Vagina (tissue), 2 donors: ENCODE data around the gene RNF167. TPM values are rescaled to one million over a fixed set of nuclear protein-coding genes. Genes with fewer than 3 reads are reported as not detected.

Source experiments
- DNase-seq, 2 donors: peaks; one replicate each; pipeline ENCODE4 v3.0.0-alpha.2; 2017; ENCODE audit errors: extremely low spot score in 2 of 2
- H3K27ac ChIP-seq: fragments of 200-600 bp; sonication (generic); one replicate; pipeline ENCODE4 v1.5.1; 2019
- H3K27me3 ChIP-seq: fragments of 200-600 bp; sonication (generic); one replicate; pipeline ENCODE4 v1.5.1; 2019
- H3K36me3 ChIP-seq, 2 donors: fragments of 200-600 bp; sonication (generic); one replicate each; pipeline ENCODE4 v1.5.1; 2017 to 2019
- H3K4me1 ChIP-seq: fragments of 200-600 bp; sonication (generic); one replicate; pipeline ENCODE4 v1.5.1; 2019
- H3K4me3 ChIP-seq, 2 donors: fragments of 200-600 bp; sonication (generic); 1 replicate in 1 of 2; 2 replicates in 1 of 2; pipeline ENCODE4 v1.5.1; 2016 to 2019
- H3K9me3 ChIP-seq: fragments of 200-600 bp; sonication (generic); one replicate; pipeline ENCODE4 v1.5.1; 2019
- POLR2A ChIP-seq, 2 donors: fragments of 450-650 bp; IDR thresholded peaks; one replicate each; pipeline ENCODE4 v1.6.1; 2017; ENCODE audit warnings: antibody characterized with exemption in 2 of 2, mild to moderate bottlenecking in 2 of 2, moderate library complexity in 2 of 2
- POLR2AphosphoS5 ChIP-seq, 2 donors: sonication (generic); formaldehyde crosslinking; IDR thresholded peaks; one replicate each; pipeline ENCODE4 v1.9.0; 2017; ENCODE audit warnings: antibody characterized with exemption in 2 of 2, mild to moderate bottlenecking in 2 of 2, low read depth in 1 of 2; ENCODE audit not compliant: insufficient read depth in 1 of 2
- intact Hi-C: fragments of 100-400 bp; cut with DNase I; formaldehyde crosslinking; loops from one replicate; pipeline ENCODE4 v1.15.1; 2023
- total RNA-seq: library from RNA; depleted of rRNA; stranded (reverse); fragments of >200 nt; gene quantifications from one replicate; pipeline ENCODE4 v1.2.3, GENCODE V29; 2016
- TF ChIP-seq, protein P1 (sequence below), 3 experiments: fragments of 450-650 bp in 2 of 3; fragments of 200-600 bp in 1 of 3; sonication (generic) in 1 of 3; IDR thresholded peaks; one replicate each; pipeline ENCODE4 v1.5.1; 2017 to 2019; ENCODE audit warnings: antibody characterized with exemption in 3 of 3, mild to moderate bottlenecking in 2 of 3, moderate library complexity in 2 of 3

Gene RNF167
- total RNA-seq, 1 donor from 2014 or later = 54.3 TPM

DNA sequence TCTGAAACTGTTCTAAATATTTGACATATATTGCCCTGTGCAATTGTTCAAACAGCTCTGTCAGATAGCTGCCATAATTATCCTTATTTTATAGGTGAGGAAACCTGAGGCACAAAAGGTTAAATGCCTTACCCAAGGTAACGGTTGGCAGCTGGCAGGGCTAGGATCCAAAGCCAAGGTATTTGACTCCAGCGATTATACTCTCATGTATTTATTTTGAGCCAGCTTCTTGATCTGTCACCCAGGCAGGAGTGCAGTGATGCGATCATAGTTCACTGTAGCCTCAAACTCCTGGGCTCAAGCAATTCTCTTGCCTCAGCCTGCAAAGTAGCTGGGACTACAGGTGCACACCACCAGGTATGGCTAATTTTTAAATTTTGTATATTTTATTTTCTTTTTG lies 18.0 kb downstream of the RNF167 start:
- Histone ChIP-seq H3K4me1 (peaks cover 5% of the 10 kb centered on the region), H3K27ac (no peak overlapping the region), H3K36me3 (peaks cover 0 to 20% of the 10 kb centered on the region in 2 donors), H3K4me3 (no peak overlapping the region), H3K9me3 (no peaks in the 10 kb centered on the region), H3K27me3 (no peaks in the 10 kb centered on the region)
- no peak for TF ChIP-seq POLR2AphosphoS5 (IDR thresholded peaks at IDR 0.05; ENCODE audit: insufficient read depth in 1 of 2, low read depth in 1 of 2)
- TF ChIP-seq, protein P1, sequence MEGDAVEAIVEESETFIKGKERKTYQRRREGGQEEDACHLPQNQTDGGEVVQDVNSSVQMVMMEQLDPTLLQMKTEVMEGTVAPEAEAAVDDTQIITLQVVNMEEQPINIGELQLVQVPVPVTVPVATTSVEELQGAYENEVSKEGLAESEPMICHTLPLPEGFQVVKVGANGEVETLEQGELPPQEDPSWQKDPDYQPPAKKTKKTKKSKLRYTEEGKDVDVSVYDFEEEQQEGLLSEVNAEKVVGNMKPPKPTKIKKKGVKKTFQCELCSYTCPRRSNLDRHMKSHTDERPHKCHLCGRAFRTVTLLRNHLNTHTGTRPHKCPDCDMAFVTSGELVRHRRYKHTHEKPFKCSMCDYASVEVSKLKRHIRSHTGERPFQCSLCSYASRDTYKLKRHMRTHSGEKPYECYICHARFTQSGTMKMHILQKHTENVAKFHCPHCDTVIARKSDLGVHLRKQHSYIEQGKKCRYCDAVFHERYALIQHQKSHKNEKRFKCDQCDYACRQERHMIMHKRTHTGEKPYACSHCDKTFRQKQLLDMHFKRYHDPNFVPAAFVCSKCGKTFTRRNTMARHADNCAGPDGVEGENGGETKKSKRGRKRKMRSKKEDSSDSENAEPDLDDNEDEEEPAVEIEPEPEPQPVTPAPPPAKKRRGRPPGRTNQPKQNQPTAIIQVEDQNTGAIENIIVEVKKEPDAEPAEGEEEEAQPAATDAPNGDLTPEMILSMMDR (IDR thresholded peaks at IDR 0.05) = no peak
- TF ChIP-seq POLR2A (IDR thresholded peaks at IDR 0.05) = no peak
- DNase-seq = no peak
- intact Hi-C loops = no loop called here

DNA sequence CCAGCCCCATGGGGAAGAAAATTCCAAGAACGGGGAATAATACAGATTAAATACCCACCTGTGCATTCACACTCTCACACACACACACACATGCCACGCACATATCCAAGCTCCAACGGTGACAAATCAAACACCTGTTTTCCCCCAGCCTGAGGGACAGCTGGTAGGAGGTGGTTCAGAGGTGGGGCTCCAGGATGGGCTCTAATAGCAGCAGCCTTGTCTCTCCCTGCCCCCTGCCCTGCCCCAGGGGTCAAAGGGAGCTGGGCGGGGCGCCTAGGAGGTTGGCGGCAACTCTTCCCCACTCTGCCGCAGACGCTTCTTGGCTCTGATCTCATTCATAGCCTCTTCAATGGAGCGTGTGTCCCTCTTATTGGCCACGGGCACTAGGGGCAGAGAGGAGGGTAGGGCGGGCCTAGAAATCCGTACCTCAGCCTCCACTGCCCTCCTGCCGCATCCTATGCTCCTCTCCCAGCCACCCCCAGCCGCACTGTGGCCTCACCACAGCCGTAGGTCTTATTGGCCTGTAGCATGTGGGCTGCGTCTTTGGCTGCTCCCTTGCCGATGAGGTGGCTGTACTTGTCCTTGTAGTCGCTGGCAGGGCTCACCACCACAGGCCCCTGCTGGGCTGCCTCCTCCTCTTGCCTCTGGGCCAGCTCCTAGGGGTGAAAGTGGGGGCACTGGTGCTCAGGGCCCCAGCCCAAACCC lies 19.3 kb downstream of the RNF167 start:
- TF ChIP-seq POLR2AphosphoS5 (IDR thresholded peaks at IDR 0.05; ENCODE audit: insufficient read depth in 1 of 2, low read depth in 1 of 2) (no peak), POLR2A (IDR thresholded peaks at IDR 0.05) (no peak)
- TF ChIP-seq, protein P1 (IDR thresholded peaks at IDR 0.05) = no peak

GRCh38 chr17:4960279-4960922 lies 20.3 kb downstream of the RNF167 start:
- Histone ChIP-seq H3K27ac (no peak overlapping the region), H3K9me3 (no peaks in the 10 kb centered on the region), H3K4me1 (peaks cover 7% of the 10 kb centered on the region), H3K36me3 (peaks cover 0 to 20% of the 10 kb centered on the region in 2 donors), H3K4me3 (no peak overlapping the region), H3K27me3 (no peaks in the 10 kb centered on the region)
- DNase-seq = no peak
- intact Hi-C loops = no loop called here
- TF ChIP-seq POLR2AphosphoS5 (IDR thresholded peaks at IDR 0.05; ENCODE audit: insufficient read depth in 1 of 2, low read depth in 1 of 2) (no peak), POLR2A (IDR thresholded peaks at IDR 0.05) (no peak)
- TF ChIP-seq, protein P1 (IDR thresholded peaks at IDR 0.05) = no peak

More for the DNA sequence above, 19.3 kb downstream of the RNF167 start:
- DNase-seq = no peak
- Histone ChIP-seq H3K4me3 (no peak overlapping the region), H3K4me1 (no peaks in the 10 kb centered on the region), H3K27ac (no peak overlapping the region), H3K9me3 (no peaks in the 10 kb centered on the region), H3K36me3 (peaks cover 0 to 20% of the 10 kb centered on the region in 2 donors), H3K27me3 (no peaks in the 10 kb centered on the region)
- intact Hi-C loops = no loop called here

- intact Hi-C loops = no loop called here
- no peak for TF ChIP-seq POLR2A (IDR thresholded peaks at IDR 0.05)
- TF ChIP-seq, protein P1 (IDR thresholded peaks at IDR 0.05) = no peak
- TF ChIP-seq POLR2AphosphoS5 (IDR thresholded peaks at IDR 0.05; ENCODE audit: insufficient read depth in 1 of 2, low read depth in 1 of 2) = no peak
- Histone ChIP-seq H3K27ac (peak overlapping the region; percentile 96), H3K4me1 (peaks cover 44% of the 10 kb centered on the region), H3K36me3 (peaks cover 0 to 6% of the 10 kb centered on the region in 2 donors), H3K4me3 (no peak overlapping the region), H3K27me3 (no peaks in the 10 kb centered on the region), H3K9me3 (no peaks in the 10 kb centered on the region)
- no peak for DNase-seq
Measured at GRCh38 chr17:4965311-4965986, 25.4 kb downstream of the RNF167 start.
